Panc1 (cell line): ENCODE measurements around the gene OTC.

Experiments
- POLR2AphosphoS5 ChIP-seq: IDR thresholded peaks from 2 replicates; pipeline ENCODE4 v1.6.1; 2012; ENCODE audit warnings: mild to moderate bottlenecking, low read depth, low read length, moderate library complexity
- TF ChIP-seq, protein P1 (sequence below): fragments of 450-650 bp; IDR thresholded peaks from 2 replicates; pipeline ENCODE4 v1.5.1; 2017; ENCODE audit warnings: mild to moderate bottlenecking
- TF ChIP-seq, protein P2 (sequence below), 2 experiments: IDR thresholded peaks; 2 replicates each; pipeline ENCODE4 v1.6.1; 2011 to 2012; ENCODE audit warnings: low read depth in 2 of 2, control low read depth in 1 of 2, low read length in 1 of 2, mild to moderate bottlenecking in 1 of 2, moderate library complexity in 1 of 2; ENCODE audit not compliant: insufficient read depth in 1 of 2

DNA sequence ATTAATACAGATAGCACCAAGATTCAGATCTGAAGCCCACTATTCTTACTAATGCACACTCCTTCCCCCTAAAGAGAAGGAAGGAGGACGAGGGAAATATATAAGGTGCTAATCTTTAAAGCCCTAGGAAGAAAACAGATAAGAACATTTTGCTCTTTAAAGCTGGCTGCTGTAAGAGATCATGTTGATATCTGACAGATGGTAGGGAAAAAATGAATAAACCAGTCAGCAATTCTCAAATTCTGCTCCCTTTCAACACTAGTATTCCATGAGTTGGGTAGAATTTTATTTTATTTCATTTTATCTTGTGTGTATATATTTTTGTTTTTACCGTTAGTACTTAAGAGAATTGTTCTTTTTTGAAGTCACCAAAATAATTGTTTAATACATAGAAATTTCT is 19.2 kb downstream of the OTC start:
- TF ChIP-seq, protein P1, sequence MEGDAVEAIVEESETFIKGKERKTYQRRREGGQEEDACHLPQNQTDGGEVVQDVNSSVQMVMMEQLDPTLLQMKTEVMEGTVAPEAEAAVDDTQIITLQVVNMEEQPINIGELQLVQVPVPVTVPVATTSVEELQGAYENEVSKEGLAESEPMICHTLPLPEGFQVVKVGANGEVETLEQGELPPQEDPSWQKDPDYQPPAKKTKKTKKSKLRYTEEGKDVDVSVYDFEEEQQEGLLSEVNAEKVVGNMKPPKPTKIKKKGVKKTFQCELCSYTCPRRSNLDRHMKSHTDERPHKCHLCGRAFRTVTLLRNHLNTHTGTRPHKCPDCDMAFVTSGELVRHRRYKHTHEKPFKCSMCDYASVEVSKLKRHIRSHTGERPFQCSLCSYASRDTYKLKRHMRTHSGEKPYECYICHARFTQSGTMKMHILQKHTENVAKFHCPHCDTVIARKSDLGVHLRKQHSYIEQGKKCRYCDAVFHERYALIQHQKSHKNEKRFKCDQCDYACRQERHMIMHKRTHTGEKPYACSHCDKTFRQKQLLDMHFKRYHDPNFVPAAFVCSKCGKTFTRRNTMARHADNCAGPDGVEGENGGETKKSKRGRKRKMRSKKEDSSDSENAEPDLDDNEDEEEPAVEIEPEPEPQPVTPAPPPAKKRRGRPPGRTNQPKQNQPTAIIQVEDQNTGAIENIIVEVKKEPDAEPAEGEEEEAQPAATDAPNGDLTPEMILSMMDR: no peak
- TF ChIP-seq, protein P2, sequence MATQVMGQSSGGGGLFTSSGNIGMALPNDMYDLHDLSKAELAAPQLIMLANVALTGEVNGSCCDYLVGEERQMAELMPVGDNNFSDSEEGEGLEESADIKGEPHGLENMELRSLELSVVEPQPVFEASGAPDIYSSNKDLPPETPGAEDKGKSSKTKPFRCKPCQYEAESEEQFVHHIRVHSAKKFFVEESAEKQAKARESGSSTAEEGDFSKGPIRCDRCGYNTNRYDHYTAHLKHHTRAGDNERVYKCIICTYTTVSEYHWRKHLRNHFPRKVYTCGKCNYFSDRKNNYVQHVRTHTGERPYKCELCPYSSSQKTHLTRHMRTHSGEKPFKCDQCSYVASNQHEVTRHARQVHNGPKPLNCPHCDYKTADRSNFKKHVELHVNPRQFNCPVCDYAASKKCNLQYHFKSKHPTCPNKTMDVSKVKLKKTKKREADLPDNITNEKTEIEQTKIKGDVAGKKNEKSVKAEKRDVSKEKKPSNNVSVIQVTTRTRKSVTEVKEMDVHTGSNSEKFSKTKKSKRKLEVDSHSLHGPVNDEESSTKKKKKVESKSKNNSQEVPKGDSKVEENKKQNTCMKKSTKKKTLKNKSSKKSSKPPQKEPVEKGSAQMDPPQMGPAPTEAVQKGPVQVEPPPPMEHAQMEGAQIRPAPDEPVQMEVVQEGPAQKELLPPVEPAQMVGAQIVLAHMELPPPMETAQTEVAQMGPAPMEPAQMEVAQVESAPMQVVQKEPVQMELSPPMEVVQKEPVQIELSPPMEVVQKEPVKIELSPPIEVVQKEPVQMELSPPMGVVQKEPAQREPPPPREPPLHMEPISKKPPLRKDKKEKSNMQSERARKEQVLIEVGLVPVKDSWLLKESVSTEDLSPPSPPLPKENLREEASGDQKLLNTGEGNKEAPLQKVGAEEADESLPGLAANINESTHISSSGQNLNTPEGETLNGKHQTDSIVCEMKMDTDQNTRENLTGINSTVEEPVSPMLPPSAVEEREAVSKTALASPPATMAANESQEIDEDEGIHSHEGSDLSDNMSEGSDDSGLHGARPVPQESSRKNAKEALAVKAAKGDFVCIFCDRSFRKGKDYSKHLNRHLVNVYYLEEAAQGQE (IDR thresholded peaks at IDR 0.05; ENCODE audit: insufficient read depth in 1 of 2, low read depth in 2 of 2, low read length in 1 of 2): no peak
- no peak for TF ChIP-seq POLR2AphosphoS5
